HG03095 (cell line): ENCODE measurements around the gene CXADR.
A peak's percentile ranks its signal among the peaks of the same experiment; 100 is the strongest.
"Not testable (repeated sequence)": the region's sequence is repeated elsewhere in the genome, so short reads cannot be mapped to it uniquely, and the experiment has no call there.

Experiments used
- ATAC-seq: cut with Tn5 transposase; IDR thresholded peaks from one replicate; pipeline ENCODE4 v1.9.1; 2021; ENCODE audit warnings: moderate library complexity; ENCODE audit not compliant: unreplicated experiment

CXADR gene

GRCh38 chr21:17512253-17513213, at the start of gene CXADR:
Gene CXADR, plus strand, starts transcription at chr21:17513043. Its CDS starts 87 bp downstream, at chr21:17513130.
- peak; percentile 94 for ATAC-seq

GRCh38 chr21:17466166-17466565, 46.7 kb upstream of the CXADR start:
- no peak for ATAC-seq

DNA sequence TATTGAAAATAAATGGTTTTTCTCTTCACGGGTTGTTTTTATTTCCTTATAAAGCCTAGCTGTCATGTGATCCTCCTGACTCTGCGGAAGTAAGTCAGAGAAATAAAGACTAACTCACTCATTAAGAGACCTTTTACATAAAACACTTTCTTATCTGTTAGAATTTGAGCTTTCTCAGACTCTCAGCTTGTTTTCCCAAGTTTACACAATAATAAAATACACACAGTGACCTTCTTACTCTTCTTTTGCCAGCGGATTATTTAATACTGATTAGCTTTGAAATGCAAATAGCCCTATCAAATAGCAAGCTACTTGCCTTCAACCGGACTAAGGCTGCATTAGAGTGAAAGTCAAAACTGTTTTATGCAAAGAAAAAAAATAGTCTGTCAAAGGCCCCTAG, 45.5 kb upstream of the CXADR start:
- no peak for ATAC-seq

DNA sequence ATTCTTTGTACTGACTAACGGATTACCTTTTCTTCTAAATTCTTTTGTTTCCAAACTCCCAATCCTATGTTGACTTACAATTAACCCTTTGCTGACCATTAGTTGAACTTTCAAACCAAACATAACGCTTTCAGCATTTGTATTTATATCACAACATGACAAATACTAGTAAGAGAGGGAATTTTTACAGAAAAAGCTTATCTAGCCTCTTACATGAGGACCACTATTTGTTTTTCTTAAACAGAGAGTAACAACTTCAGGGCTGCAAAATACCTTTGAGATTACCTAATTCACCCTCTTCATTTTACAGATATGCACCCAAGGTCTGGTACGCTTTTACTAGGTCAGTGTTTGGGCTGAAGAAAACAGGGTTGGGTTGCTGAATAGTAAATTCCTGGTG, 45.0 kb upstream of the CXADR start:
- no peak for ATAC-seq

- no peak for ATAC-seq
These were observed 44.1 kb upstream of the CXADR start for GRCh38 chr21:17468698-17469097.

DNA sequence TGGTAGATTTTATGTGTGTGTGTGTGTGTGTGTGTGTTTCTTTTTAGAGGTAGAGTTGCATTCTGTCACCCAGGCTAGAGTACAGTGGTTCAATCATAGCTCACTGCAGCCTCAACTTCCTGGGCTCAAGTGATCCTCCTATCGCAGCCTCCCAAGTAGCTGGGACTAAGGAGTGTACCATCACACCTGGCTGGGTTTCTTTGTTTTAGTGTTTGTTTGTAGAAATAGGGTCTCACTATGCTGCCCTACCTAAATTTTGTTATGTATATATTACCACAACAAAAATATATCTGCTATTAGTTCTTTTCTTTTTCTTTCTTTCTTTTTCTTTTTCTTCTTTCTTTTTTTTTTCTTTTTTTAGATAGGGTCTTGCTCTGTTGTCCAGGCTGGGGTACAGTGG, 43.1 kb upstream of the CXADR start:
- ATAC-seq: no peak

DNA sequence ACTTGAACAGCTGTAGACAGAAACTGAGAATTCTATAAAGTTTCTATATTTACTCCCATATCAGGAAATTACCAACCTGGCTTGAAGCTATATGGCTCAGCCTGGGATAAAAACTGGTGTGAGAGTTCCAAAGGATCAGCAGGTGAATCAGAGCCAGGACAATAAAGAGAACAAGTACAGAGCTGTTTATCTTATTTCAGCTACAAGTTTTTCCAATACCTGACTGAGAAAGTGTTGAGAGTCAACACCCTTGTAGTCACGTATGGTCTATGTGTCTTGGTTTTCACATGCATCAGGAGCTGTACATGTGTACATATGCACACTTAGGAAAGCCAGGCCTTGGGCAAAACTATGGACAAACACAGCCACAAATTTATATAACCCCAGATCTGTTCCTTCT, 40.7 kb upstream of the CXADR start:
- ATAC-seq: no peak

DNA sequence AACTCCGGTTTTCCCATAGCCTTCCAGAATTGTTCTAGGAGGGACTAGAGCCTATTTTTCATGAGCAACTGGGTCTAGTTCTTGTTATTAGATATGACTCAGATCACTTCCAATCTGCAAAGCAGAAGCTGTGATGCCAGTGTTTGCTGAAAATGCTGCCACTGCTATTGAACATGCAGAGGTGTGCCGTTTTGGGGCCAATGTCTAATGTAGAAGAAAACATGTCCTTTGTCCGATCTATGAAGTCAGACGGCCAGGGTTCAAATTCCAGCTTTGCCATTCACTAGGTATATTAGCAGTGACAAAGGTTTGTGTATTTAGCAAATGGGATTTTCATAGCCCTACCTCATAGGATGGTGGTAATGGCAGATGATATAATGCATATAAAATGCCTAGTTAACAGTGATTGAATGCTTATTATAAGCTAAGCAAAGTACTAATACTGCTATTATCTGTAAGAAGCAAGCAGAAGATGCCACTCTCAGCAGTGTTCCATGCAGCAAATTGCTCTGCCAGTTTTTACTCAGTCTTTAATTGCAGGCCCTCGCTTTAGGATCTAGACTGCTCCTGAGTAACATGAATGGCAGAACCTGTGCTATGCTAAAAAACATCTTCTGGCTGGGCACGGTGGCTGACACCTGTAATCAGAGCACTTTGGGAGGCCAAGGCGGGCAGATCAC, 40.1 kb upstream of the CXADR start:
- ATAC-seq: no peak

DNA sequence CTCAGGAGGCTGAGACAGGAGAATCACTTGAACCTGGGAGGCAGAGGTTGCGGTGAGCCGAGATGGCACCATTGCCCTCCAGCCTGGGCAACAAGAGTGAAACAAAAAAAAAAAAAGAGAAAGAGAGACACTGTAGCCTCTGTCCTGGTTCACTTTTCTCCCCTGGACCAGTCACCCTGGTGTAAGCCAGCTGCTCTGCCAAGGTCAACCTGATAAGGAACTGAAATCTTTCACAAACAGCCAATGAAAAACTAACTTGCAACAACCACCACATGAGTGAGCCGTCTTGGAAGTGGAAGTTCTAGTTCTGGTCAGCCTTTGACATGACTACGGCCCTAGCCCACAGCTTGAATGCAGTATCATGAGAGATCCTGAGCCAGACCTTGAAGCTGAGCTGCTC, 36.8 kb upstream of the CXADR start:
- no peak for ATAC-seq

DNA sequence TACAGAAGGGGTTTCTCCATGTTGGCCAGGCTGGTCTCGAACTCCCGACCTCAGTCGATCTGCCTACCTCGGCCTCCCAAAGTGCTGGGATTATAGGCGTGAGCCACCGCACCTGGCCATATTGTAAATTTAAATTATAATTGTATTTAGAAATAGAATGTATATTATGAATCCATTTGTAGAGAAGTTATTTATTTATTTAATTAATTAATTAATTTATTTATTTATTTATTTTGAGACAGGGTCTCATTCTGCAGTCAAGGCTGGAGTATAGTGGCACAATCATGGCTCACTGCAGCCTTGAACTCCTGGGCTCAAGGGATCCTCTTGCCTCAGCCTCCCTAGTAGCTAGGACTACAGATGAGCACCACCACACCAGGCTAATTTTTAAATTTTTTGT, 34.7 kb upstream of the CXADR start:
- not testable (repeated sequence) for ATAC-seq

GRCh38 chr21:17479606-17480005, 33.2 kb upstream of the CXADR start:
- ATAC-seq: no peak

DNA sequence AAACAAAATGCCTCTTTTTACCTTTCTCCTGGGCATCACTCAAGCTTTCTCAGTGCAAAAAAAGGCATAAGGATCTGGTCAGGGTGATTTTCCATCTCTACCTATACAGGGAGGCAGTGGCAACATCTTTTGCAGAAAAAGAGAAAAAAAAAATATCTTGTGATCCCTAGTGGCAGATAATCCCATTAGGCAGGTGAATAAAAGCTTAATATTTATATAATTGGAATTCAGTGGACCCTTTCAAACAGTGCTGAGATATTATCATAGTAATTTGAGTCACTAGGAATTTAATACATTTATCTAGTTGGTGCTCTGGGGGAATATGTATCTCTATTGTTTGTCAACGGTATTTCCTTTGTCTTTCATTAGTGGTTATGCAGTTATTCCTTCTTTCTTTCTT, 29.9 kb upstream of the CXADR start:
- ATAC-seq: no peak

- peak; percentile 86 for ATAC-seq
These were observed 24.2 kb upstream of the CXADR start for GRCh38 chr21:17488620-17489019.

DNA sequence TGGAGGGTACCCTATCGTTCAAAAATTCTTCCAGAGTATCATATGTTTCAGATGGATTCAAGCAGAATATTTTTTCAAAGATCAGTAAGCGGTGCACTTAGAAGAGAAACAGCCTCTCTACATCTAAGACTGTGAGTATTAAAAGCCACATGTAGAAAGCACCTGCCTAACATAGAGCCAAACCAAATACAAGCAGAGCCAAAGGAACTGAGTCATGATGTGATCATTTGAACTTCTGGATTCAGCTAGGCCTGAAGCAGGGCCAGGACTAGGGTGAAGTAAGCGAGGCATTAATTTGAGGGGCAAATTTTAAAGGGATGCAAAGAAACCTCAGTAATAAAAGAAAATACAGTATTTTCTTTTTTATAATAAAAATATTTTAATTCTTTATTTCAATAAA, 23.3 kb upstream of the CXADR start:
- not testable (repeated sequence) for ATAC-seq

DNA sequence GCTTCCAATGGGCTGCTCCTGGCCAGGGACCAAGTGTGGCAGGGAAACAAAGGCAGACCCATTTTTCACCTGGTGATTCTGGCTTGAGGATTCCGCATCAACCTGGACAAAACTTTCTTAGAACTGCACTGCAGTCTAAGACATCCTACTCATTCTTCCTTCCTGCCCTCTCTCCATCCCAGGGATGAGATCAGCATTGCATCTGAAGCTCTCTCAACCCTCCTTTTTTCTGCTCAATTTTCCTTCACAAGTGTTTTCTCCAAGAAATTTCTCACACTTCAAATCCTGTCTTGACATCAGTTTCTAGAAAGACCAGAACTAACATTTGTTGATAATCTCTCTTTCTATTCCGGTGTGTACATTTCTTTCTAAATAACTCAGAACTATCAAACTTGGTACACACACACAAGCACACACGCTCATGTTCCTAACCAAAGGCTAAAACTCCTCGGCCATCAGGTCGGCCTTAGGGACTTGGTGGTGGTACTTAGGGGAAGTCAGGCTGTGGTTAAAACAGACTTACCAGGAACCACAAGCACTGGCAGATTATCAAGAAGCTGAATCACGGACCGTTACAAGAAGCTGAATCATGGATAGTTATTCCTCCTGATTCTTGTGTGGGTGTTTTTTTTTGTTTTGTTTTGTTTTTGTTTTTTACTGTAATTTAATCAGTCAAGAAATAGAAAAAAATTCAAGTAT, 21.0 kb upstream of the CXADR start:
- no peak for ATAC-seq

DNA sequence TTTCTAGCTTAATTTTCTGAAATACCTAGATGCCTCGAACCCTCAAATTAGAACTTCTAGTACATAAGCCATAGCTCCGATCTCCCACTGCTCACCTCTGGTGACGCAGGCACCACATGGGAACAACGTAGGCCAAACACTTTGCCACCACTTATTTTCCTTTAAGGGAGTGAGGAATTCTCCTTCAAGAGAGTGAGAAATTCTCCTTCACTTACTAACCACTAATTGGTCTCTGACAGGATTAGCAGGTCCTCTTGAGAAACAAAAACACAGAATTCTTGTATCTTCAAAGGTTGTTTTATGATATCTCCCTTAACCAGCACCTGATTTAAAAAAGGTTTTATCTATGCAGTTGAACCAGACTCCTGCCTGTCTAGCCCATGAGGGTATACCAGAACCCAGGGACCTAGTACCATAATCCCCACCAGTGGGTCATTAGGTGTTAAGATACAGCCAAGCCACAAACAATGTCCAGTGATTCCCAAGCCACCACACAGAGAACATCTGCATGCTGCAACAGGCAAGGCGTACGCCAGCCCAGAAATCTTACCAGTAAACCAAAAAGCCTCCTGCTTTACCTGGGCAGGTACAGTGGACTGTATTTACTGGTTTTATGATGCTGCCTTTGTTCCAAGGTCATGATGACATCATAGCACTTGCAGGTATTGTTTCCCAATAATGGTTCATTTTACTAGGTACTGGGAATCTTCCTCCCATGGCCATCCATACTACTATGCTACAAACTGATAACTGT, 20.3 kb upstream of the CXADR start:
- no peak for ATAC-seq

DNA sequence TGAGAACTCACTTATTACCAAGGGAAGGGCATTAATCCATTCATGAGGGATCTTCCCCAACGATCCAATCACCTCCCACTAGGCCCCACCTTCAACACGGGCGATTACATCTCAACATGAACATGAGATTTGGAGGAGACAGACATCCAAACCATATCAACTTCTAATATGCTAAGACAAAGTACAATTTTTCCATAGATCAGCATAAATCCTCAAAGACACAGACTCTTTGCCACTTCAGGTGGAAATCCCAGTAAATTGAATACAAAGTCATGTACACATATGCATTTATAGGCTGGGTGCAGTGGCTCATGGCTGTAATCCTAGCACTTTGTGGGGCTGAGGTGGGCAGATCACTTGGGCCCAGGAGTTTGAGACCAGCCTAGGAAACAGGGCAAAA, 18.8 kb upstream of the CXADR start:
- ATAC-seq: no peak

- no peak for ATAC-seq
These were observed 17.2 kb upstream of the CXADR start for GRCh38 chr21:17495680-17496079.

DNA sequence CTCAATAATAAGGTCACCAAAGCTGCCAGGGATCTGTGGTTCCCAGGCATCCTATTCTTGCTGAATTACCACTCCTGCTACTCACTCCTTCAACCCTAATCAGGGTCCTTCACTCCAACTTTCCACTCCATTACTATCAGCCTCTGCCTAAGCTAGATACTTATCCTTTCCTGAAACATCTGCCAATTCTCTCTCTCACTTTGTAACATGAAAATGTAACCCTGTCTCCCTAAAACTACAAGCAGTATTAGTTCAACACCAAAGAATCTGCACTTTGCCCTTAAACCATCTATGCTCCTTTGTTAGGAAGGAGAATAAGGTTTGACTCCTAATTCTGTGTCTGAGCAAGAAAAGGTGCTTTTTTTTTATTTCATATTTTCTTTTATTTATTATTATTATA, 15.5 kb upstream of the CXADR start:
- no peak for ATAC-seq

- no peak for ATAC-seq
These were observed 14.3 kb upstream of the CXADR start for GRCh38 chr21:17498586-17498985.
